HepG2 (cell line): Measurements from ENCODE around the gene DCTN2. TPM values are rescaled to one million over a fixed set of nuclear protein-coding genes. Genes with fewer than 3 reads are reported as not detected.

Source experiments
- DPF2 ChIP-seq: sonication (generic); formaldehyde crosslinking; IDR thresholded peaks from 2 replicates; pipeline ENCODE4 v1.4.0; 2020; ENCODE audit warnings: mild to moderate bottlenecking, low read depth, missing genetic modification reagents, borderline replicate concordance
- ELF1 ChIP-seq: sonication (generic); formaldehyde crosslinking; IDR thresholded peaks from 2 replicates; pipeline ENCODE4 v1.4.0; 2020; ENCODE audit warnings: missing genetic modification reagents
- ELF4 ChIP-seq: sonication (generic); formaldehyde crosslinking; IDR thresholded peaks from 2 replicates; pipeline ENCODE4 v1.5.0; 2020; ENCODE audit warnings: missing genetic modification reagents, mild to moderate bottlenecking, moderate library complexity, borderline replicate concordance
- FOSL2 ChIP-seq: sonication (generic); formaldehyde crosslinking; IDR thresholded peaks from 2 replicates; pipeline ENCODE4 v1.4.0; 2020; ENCODE audit warnings: missing genetic modification reagents
- HOXA7 ChIP-seq: sonication (generic); formaldehyde crosslinking; IDR thresholded peaks from 2 replicates; pipeline ENCODE4 v1.8.1; 2022; ENCODE audit warnings: mild to moderate bottlenecking, missing genetic modification reagents, moderate library complexity
- NFKBIZ ChIP-seq: IDR thresholded peaks from 2 replicates; pipeline ENCODE4 v1.6.1; 2018; ENCODE audit warnings: missing genetic modification reagents, missing compliant biosample characterization
- NR3C1 ChIP-seq: sonication (generic); formaldehyde crosslinking; IDR thresholded peaks from 2 replicates; pipeline ENCODE4 v1.4.0; 2020; ENCODE audit warnings: missing genetic modification reagents
- PHF20 ChIP-seq: sonication (generic); formaldehyde crosslinking; IDR thresholded peaks from 2 replicates; pipeline ENCODE4 v1.5.0; 2020; ENCODE audit warnings: mild to moderate bottlenecking, missing genetic modification reagents
- RFXAP ChIP-seq: sonication (generic); formaldehyde crosslinking; IDR thresholded peaks from 2 replicates; pipeline ENCODE4 v1.4.0; 2020; ENCODE audit warnings: missing genetic modification reagents, borderline replicate concordance
- SAP130 ChIP-seq: IDR thresholded peaks from 2 replicates; pipeline ENCODE4 v1.6.1; 2016; ENCODE audit warnings: low read depth
- SIX1 ChIP-seq: sonication (generic); formaldehyde crosslinking; IDR thresholded peaks from 2 replicates; pipeline ENCODE4 v1.4.0; 2020; ENCODE audit warnings: missing genetic modification reagents, borderline replicate concordance
- TAF15 ChIP-seq: fragments of 200-400 bp; formaldehyde crosslinking; IDR thresholded peaks from one replicate; pipeline ENCODE4 v1.6.1; 2018; ENCODE audit warnings: mild to moderate bottlenecking, low read depth, low read length; ENCODE audit not compliant: poor library complexity, severe bottlenecking
- TCF12 ChIP-seq, 2 experiments: fragments of 450-650 bp in 1 of 2; sonication (generic) in 1 of 2; formaldehyde crosslinking in 1 of 2; IDR thresholded peaks; 2 replicates each; pipeline versions ENCODE4 v1.6.1 to v1.8.0; 2017 to 2022; ENCODE audit warnings: antibody characterized with exemption in 1 of 2, mild to moderate bottlenecking in 1 of 2, missing genetic modification reagents in 1 of 2, moderate library complexity in 1 of 2
- TMF1 ChIP-seq: sonication (generic); formaldehyde crosslinking; IDR thresholded peaks from 2 replicates; pipeline ENCODE4 v1.8.1; 2022; ENCODE audit warnings: low read depth, missing genetic modification reagents
- ZNF547 ChIP-seq: sonication (generic); formaldehyde crosslinking; IDR thresholded peaks from 2 replicates; pipeline ENCODE4 v1.5.1; 2020; ENCODE audit warnings: mild to moderate bottlenecking, missing genetic modification reagents
- ZNF614 ChIP-seq: IDR thresholded peaks from 2 replicates; pipeline ENCODE4 v1.6.1; 2018; ENCODE audit warnings: missing biosample characterization, missing genetic modification reagents, inconsistent platforms, borderline replicate concordance
- ZNF615 ChIP-seq: sonication (generic); formaldehyde crosslinking; IDR thresholded peaks from 2 replicates; pipeline ENCODE4 v1.5.0; 2020; ENCODE audit warnings: mild to moderate bottlenecking, missing genetic modification reagents, borderline replicate concordance
- polyA plus RNA-seq, 8 experiments: library from polyadenylated mRNA; depleted of rRNA in 3 of 8; stranded (reverse) in 7 of 8; unstranded in 1 of 8; fragments of >200 nt; fragmentation: Illumina TruSeq in 4 of 8; extraction: Trizol in 4 of 8; gene quantifications; 2 replicates each; pipeline versions ENCODE4 v1.2.1 to v1.2.3, GENCODE V29; 2011 to 2016; ENCODE audit warnings: low read depth in 4 of 8, missing spikeins in 1 of 8, mixed read lengths in 1 of 8; ENCODE audit not compliant: insufficient read depth in 1 of 8
- total RNA-seq, 5 experiments: library from RNA; depleted of rRNA; stranded (reverse); fragments of >200 nt; fragmentation: Illumina TruSeq; extraction: Trizol; gene quantifications; 2 replicates each; pipeline ENCODE4 v1.2.3, GENCODE V29; 2016; ENCODE audit warnings: low read depth in 1 of 5
- TF ChIP-seq, protein P1 (sequence below): sonication (generic); formaldehyde crosslinking; IDR thresholded peaks from 2 replicates; pipeline ENCODE4 v1.4.0; 2020; ENCODE audit warnings: missing genetic modification reagents
- TF ChIP-seq, protein P2 (sequence below): sonication (generic); formaldehyde crosslinking; IDR thresholded peaks from 2 replicates; pipeline ENCODE4 v1.9.0; 2022; ENCODE audit warnings: missing genetic modification reagents, mild to moderate bottlenecking, borderline replicate concordance
- TF ChIP-seq, protein P3 (sequence below): sonication (generic); formaldehyde crosslinking; IDR thresholded peaks from 2 replicates; pipeline ENCODE4 v1.4.0; 2020; ENCODE audit warnings: missing genetic modification reagents
- TF ChIP-seq, protein P4 (sequence below), 2 experiments: IDR thresholded peaks; 2 replicates each; pipeline ENCODE4 v1.6.1; 2011 to 2012; ENCODE audit warnings: low read length in 2 of 2, borderline replicate concordance in 1 of 2, low read depth in 1 of 2, mild to moderate bottlenecking in 1 of 2, moderate library complexity in 1 of 2

Gene DCTN2
- total and polyA plus RNA-seq, 2 of the 13 experiments (the other 11 are each of a cell fraction or from before 2014, with no cell fraction given), result 72.0 to 77.4 TPM

DNA sequence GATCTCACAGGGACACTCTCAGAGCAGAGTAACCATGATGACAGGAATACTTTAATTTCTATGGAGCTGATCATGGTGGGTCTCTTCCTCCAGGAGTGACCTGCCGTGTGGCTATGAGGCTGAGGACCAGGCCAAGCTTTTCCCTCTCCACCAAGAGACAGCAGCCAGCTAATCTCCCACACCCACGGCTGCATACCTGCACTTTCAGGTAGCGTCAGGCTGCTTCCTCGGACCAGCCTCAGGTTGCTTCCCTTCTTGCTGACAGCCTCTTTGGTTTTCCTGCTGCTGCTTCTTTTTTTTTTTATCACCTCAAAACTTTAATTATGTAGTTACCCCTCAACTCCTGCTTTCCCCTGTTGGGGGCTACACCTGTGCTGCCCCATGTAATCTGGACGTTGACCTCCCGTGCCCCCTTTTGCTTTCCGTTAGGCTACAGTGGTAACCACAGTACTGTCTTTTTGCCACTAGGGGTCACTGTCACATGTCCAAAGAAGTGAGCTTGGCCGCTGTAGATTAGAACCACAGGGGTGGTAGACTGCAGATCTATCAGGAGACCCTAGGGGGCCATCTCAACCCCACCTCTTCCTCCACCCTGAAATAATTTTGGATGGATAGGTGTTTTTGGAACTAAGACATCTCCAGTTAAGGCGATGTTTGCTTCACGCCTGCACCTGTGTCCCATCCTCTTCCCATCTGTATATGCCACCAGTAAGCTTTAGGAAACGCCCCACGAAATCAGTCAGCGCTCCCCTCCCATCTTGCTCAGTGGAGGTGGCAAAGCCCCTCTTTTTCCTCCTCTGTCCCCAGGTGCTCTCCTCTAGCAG lies 36.2 kb upstream of the DCTN2 start (continued):
- no peak for TF ChIP-seq DPF2
- TF ChIP-seq, protein P1, sequence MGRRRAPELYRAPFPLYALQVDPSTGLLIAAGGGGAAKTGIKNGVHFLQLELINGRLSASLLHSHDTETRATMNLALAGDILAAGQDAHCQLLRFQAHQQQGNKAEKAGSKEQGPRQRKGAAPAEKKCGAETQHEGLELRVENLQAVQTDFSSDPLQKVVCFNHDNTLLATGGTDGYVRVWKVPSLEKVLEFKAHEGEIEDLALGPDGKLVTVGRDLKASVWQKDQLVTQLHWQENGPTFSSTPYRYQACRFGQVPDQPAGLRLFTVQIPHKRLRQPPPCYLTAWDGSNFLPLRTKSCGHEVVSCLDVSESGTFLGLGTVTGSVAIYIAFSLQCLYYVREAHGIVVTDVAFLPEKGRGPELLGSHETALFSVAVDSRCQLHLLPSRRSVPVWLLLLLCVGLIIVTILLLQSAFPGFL (CRISPR knock-in tag), result no peak
- no peak for TF ChIP-seq TMF1 (CRISPR knock-in tag)
- TF ChIP-seq, protein P2, sequence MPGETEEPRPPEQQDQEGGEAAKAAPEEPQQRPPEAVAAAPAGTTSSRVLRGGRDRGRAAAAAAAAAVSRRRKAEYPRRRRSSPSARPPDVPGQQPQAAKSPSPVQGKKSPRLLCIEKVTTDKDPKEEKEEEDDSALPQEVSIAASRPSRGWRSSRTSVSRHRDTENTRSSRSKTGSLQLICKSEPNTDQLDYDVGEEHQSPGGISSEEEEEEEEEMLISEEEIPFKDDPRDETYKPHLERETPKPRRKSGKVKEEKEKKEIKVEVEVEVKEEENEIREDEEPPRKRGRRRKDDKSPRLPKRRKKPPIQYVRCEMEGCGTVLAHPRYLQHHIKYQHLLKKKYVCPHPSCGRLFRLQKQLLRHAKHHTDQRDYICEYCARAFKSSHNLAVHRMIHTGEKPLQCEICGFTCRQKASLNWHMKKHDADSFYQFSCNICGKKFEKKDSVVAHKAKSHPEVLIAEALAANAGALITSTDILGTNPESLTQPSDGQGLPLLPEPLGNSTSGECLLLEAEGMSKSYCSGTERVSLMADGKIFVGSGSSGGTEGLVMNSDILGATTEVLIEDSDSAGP (CRISPR knock-in tag), result peak; percentile 53; the same call in 1 of the 2 replicates
- TF ChIP-seq ELF1 (CRISPR knock-in tag), result no peak
- no peak for TF ChIP-seq ZNF615
- TF ChIP-seq TCF12 (IDR thresholded peaks at IDR 0.05), result no peak
- no peak for TF ChIP-seq TCF12 (CRISPR knock-in tag; IDR thresholded peaks at IDR 0.05)
- TF ChIP-seq NFKBIZ (CRISPR knock-in tag), result no peak
- TF ChIP-seq RFXAP (CRISPR knock-in tag), result no peak
- peak; percentile 47 for TF ChIP-seq SAP130 (CRISPR knock-in tag)
- TF ChIP-seq, protein P3, sequence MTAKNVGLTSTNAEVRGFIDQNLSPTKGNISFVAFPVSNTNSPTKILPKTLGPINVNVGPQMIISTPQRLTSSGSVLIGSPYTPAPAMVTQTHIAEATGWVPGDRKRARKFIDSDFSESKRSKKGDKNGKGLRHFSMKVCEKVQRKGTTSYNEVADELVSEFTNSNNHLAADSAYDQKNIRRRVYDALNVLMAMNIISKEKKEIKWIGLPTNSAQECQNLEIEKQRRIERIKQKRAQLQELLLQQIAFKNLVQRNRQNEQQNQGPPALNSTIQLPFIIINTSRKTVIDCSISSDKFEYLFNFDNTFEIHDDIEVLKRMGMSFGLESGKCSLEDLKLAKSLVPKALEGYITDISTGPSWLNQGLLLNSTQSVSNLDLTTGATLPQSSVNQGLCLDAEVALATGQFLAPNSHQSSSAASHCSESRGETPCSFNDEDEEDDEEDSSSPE (CRISPR knock-in tag), result no peak
- TF ChIP-seq PHF20 (CRISPR knock-in tag), result no peak
- no peak for TF ChIP-seq HOXA7
- TF ChIP-seq, protein P4, sequence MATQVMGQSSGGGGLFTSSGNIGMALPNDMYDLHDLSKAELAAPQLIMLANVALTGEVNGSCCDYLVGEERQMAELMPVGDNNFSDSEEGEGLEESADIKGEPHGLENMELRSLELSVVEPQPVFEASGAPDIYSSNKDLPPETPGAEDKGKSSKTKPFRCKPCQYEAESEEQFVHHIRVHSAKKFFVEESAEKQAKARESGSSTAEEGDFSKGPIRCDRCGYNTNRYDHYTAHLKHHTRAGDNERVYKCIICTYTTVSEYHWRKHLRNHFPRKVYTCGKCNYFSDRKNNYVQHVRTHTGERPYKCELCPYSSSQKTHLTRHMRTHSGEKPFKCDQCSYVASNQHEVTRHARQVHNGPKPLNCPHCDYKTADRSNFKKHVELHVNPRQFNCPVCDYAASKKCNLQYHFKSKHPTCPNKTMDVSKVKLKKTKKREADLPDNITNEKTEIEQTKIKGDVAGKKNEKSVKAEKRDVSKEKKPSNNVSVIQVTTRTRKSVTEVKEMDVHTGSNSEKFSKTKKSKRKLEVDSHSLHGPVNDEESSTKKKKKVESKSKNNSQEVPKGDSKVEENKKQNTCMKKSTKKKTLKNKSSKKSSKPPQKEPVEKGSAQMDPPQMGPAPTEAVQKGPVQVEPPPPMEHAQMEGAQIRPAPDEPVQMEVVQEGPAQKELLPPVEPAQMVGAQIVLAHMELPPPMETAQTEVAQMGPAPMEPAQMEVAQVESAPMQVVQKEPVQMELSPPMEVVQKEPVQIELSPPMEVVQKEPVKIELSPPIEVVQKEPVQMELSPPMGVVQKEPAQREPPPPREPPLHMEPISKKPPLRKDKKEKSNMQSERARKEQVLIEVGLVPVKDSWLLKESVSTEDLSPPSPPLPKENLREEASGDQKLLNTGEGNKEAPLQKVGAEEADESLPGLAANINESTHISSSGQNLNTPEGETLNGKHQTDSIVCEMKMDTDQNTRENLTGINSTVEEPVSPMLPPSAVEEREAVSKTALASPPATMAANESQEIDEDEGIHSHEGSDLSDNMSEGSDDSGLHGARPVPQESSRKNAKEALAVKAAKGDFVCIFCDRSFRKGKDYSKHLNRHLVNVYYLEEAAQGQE (IDR thresholded peaks at IDR 0.05; ENCODE audit: borderline replicate concordance in 1 of 2, low read depth in 1 of 2, low read length in 2 of 2), result no peak
- TF ChIP-seq ZNF614 (CRISPR knock-in tag), result 0 out of 2 replicates have a peak, but pooled peaks have one; percentile 26
- TF ChIP-seq ZNF547 (CRISPR knock-in tag), result no peak
- peak; percentile 28 for TF ChIP-seq FOSL2 (CRISPR knock-in tag)
- no peak for TF ChIP-seq ELF4 (CRISPR knock-in tag)
- no peak for TF ChIP-seq NR3C1 (CRISPR knock-in tag)
- TF ChIP-seq TAF15, result no peak
- no peak for TF ChIP-seq SIX1
